Measurements from ENCODE around the gene PPP1R3E. TPM values are rescaled to one million over a fixed set of nuclear protein-coding genes. Genes with fewer than 3 reads are reported as not detected.

The PPP1R3E gene
- polyA plus RNA-seq, 1 of the 3 experiments (the other 2 are of a cell fraction), result 6.6 TPM

DNA sequence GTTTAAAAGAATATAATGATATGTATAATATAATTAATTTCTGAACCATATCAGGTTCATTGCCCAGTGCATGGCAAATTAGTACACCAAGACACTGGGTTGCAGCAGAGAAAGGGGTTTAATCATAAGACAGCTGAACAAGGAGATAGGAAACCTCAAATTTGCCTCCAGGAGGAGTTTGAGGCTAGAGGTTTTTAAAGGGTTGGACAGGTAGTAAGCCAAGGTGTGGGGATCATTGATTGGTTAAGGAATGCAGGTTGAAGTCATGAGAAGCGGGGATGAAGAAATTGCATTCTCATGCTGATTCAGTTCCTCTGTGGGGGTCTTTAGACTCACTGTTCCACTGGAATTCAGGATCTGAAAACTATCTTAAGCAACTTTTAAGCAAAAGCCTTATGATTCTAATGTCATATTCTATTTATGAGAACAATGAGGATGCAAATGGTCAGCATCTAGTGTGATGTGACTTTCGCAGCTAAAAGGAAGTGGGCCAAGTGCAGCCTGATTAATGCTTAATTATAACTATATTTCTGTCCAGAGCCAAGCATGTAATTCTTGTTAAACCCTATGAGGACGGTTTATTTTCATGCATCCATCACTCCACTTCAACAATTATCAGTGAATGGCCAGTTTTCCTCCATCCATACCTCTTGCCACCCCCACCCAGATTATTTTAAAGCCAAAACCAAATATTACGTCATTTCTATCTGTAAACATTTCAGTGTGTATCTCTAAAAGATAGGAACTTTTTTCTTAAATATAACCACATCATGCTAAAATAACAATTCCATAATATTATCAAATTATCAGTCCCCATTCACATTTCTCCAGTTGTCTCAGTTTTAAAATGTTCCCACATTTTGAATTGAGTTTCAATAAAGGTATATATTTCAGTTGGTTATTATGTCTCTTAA is 50.0 kb downstream of the PPP1R3E start:
- Histone ChIP-seq H3K9me2 (no peaks in the 10 kb centered on the region), H3K9ac (no peak overlapping the region), H3F3A (replicated peaks; ENCODE audit: insufficient read depth) (no peaks in the 10 kb centered on the region), H3K4me3 (ENCODE audit: low read depth in 2 of 2, low read length in 1 of 2) (no peak overlapping the region), H3K79me2 (ENCODE audit: insufficient read depth) (no peaks in the 10 kb centered on the region), H3K4me1 (ENCODE audit: control insufficient read depth in 1 of 2, insufficient read depth in 2 of 2, low read depth in 1 of 2, low read length in 1 of 2) (no peaks in the 10 kb centered on the region), H3K36me3 (replicated peaks in 1 of 2; ENCODE audit: control insufficient read depth in 1 of 2, insufficient read depth in 2 of 2, low read length in 1 of 2) (no peaks in the 10 kb centered on the region), H3K27me3 (ENCODE audit: insufficient read depth) (peaks cover 41% of the 10 kb centered on the region; the same call in 1 of the 2 replicates), H2AFZ (ENCODE audit: low read depth) (no peak overlapping the region), H3K27ac (ENCODE audit: low read depth in 2 of 2, low read length in 1 of 2) (no peak overlapping the region), H3K4me2 (no peak overlapping the region), H3K9me3 (no peaks in the 10 kb centered on the region), H4K20me1 (ENCODE audit: insufficient read depth) (no peaks in the 10 kb centered on the region)
- 24% methylated on average over 4 of the region's 4 CpGs for WGBS (ENCODE audit: low lambda C conversion rate)
- TF ChIP-seq NFIC (IDR thresholded peaks at IDR 0.05; ENCODE audit: borderline replicate concordance) (no peak), POLR2AphosphoS5 (IDR thresholded peaks at IDR 0.05; ENCODE audit: low read depth, low read length) (no peak), FOSL2 (IDR thresholded peaks at IDR 0.05; ENCODE audit: borderline replicate concordance, low read depth) (no peak), GABPA (IDR thresholded peaks at IDR 0.05; ENCODE audit: low read depth) (no peak), CHD2 (IDR thresholded peaks at IDR 0.05; ENCODE audit: low read length, partially characterized antibody) (no peak), MEF2A (IDR thresholded peaks at IDR 0.05; ENCODE audit: borderline replicate concordance, low read depth) (no peak)
- TF ChIP-seq, protein P1, sequence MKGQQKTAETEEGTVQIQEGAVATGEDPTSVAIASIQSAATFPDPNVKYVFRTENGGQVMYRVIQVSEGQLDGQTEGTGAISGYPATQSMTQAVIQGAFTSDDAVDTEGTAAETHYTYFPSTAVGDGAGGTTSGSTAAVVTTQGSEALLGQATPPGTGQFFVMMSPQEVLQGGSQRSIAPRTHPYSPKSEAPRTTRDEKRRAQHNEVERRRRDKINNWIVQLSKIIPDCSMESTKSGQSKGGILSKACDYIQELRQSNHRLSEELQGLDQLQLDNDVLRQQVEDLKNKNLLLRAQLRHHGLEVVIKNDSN (IDR thresholded peaks at IDR 0.05; ENCODE audit: borderline replicate concordance, low read depth), result no peak
- TF ChIP-seq, protein P2, sequence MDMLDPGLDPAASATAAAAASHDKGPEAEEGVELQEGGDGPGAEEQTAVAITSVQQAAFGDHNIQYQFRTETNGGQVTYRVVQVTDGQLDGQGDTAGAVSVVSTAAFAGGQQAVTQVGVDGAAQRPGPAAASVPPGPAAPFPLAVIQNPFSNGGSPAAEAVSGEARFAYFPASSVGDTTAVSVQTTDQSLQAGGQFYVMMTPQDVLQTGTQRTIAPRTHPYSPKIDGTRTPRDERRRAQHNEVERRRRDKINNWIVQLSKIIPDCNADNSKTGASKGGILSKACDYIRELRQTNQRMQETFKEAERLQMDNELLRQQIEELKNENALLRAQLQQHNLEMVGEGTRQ (IDR thresholded peaks at IDR 0.05; ENCODE audit: borderline replicate concordance, low read depth, low read length), result no peak
- TF ChIP-seq, protein P3, sequence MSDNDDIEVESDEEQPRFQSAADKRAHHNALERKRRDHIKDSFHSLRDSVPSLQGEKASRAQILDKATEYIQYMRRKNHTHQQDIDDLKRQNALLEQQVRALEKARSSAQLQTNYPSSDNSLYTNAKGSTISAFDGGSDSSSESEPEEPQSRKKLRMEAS (IDR thresholded peaks at IDR 0.05; ENCODE audit: low read depth), result no peak
- TF ChIP-seq, protein P4, sequence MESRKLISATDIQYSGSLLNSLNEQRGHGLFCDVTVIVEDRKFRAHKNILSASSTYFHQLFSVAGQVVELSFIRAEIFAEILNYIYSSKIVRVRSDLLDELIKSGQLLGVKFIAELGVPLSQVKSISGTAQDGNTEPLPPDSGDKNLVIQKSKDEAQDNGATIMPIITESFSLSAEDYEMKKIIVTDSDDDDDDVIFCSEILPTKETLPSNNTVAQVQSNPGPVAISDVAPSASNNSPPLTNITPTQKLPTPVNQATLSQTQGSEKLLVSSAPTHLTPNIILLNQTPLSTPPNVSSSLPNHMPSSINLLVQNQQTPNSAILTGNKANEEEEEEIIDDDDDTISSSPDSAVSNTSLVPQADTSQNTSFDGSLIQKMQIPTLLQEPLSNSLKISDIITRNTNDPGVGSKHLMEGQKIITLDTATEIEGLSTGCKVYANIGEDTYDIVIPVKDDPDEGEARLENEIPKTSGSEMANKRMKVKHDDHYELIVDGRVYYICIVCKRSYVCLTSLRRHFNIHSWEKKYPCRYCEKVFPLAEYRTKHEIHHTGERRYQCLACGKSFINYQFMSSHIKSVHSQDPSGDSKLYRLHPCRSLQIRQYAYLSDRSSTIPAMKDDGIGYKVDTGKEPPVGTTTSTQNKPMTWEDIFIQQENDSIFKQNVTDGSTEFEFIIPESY (IDR thresholded peaks at IDR 0.05; ENCODE audit: borderline replicate concordance, low read depth), result no peak
- TF ChIP-seq, protein P5, sequence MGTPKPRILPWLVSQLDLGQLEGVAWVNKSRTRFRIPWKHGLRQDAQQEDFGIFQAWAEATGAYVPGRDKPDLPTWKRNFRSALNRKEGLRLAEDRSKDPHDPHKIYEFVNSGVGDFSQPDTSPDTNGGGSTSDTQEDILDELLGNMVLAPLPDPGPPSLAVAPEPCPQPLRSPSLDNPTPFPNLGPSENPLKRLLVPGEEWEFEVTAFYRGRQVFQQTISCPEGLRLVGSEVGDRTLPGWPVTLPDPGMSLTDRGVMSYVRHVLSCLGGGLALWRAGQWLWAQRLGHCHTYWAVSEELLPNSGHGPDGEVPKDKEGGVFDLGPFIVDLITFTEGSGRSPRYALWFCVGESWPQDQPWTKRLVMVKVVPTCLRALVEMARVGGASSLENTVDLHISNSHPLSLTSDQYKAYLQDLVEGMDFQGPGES (IDR thresholded peaks at IDR 0.05; ENCODE audit: low read depth, low read length), result no peak
- TF ChIP-seq, protein P6, sequence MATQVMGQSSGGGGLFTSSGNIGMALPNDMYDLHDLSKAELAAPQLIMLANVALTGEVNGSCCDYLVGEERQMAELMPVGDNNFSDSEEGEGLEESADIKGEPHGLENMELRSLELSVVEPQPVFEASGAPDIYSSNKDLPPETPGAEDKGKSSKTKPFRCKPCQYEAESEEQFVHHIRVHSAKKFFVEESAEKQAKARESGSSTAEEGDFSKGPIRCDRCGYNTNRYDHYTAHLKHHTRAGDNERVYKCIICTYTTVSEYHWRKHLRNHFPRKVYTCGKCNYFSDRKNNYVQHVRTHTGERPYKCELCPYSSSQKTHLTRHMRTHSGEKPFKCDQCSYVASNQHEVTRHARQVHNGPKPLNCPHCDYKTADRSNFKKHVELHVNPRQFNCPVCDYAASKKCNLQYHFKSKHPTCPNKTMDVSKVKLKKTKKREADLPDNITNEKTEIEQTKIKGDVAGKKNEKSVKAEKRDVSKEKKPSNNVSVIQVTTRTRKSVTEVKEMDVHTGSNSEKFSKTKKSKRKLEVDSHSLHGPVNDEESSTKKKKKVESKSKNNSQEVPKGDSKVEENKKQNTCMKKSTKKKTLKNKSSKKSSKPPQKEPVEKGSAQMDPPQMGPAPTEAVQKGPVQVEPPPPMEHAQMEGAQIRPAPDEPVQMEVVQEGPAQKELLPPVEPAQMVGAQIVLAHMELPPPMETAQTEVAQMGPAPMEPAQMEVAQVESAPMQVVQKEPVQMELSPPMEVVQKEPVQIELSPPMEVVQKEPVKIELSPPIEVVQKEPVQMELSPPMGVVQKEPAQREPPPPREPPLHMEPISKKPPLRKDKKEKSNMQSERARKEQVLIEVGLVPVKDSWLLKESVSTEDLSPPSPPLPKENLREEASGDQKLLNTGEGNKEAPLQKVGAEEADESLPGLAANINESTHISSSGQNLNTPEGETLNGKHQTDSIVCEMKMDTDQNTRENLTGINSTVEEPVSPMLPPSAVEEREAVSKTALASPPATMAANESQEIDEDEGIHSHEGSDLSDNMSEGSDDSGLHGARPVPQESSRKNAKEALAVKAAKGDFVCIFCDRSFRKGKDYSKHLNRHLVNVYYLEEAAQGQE (IDR thresholded peaks at IDR 0.05; ENCODE audit: low read depth, low read length), result no peak
- DNase-seq, result no peak
- ChIA-PET CTCF (interaction anchor here (1.2 kb wide), 1 partner anchor 48 kb away, joined by 3 read pairs; no protein-coding TSS in a partner anchor), POLR2A (no interaction called here)

Data from SK-N-SH (cell line).